Measurements from ENCODE around the gene RXRA.
A peak's percentile ranks its signal among the peaks of the same experiment; 100 is the strongest.

Gene RXRA

DNA sequence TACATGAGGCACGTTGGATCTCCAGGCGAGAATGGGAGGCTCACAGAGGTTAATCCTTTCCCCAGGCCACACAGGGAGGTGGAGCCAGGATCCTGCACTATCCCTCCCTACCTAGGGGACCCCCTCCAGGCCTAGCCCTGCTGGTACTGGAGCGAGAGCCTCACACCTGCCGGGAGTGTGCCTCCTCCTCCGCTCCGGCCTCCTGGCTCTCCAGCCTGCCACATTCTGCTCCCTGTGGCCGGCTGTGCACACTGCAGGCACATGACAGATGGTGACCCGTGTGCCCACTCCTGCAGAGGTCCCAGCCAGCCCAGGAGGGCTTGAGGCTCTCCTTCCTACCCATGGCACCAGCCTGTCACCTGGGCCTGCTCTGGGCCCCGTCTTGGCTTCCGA lies 93.4 kb downstream of the RXRA start:
- no peak for DNase-seq (ENCODE audit: low spot score)

DNA sequence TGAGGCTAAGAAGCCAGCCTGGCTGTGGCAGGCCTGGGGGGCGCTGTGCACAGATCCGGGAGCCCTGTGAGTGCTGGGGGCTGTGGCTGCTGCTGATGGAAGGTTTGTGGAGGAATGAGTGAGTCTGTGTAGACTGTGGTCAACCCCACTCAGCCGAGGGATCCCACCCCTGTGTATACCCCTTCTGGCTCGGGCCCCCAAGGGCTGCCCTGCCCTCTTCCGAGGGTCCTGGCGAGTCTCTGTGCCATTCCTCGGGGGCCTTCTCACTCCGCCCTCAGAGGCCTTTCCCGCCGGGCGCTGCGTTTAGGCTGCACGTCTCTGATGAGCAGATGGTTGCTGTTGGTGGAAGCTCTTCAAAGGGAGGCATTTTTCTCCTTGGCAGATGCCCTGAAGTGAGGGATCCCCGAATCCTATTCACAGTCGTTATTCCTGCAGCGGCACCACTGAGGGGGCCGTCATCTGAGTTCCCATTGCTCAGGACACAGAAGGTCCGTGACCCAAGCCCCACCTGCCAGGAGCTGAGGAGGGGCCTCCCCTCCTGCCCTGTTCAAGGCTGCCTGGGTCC lies 94.1 kb downstream of the RXRA start:
- DNase-seq (ENCODE audit: low spot score) = no peak

DNA sequence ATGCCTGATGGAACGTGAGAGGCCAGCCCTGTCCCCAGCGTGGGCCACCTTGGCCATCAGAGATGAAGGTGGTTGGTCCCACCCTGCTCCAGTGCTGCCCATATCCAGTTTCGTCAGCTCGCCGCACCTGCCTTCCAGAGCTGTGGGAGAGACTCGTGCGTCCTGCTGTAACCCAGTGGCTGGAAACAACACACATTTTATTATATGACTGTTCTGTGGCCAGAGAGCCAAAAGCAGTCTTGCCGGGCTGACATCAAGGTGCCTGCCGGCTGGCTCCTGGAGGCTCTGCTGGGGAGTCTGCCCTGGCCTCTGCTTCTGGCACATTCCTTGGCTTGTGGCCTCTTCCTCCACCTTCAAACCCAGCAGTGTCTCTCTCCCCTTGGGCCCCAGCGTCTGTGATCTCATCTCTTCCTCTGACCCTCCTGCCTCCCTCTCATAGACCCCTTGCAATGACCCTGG lies 94.7 kb downstream of the RXRA start:
- no peak for DNase-seq (ENCODE audit: low spot score)

DNA sequence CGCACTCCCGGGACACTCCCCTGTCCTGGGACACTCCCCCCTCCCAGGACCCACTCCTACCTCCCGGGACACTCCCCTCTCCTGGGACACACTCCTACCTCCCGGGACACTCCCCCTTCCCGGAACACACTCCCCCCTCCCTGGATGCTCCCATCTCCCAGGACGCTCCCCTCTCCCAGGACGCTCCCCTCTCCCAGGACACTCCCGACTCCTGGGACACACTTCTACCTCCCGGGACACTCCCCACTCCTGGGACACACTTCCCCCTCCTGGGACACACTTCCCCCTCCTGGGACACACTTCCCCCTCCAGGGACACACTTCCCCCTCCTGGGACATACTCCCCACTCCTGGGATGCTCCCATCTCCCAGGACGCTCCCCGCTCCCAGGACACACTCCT lies 95.6 kb downstream of the RXRA start:
- no peak for DNase-seq (ENCODE audit: low spot score)

DNA sequence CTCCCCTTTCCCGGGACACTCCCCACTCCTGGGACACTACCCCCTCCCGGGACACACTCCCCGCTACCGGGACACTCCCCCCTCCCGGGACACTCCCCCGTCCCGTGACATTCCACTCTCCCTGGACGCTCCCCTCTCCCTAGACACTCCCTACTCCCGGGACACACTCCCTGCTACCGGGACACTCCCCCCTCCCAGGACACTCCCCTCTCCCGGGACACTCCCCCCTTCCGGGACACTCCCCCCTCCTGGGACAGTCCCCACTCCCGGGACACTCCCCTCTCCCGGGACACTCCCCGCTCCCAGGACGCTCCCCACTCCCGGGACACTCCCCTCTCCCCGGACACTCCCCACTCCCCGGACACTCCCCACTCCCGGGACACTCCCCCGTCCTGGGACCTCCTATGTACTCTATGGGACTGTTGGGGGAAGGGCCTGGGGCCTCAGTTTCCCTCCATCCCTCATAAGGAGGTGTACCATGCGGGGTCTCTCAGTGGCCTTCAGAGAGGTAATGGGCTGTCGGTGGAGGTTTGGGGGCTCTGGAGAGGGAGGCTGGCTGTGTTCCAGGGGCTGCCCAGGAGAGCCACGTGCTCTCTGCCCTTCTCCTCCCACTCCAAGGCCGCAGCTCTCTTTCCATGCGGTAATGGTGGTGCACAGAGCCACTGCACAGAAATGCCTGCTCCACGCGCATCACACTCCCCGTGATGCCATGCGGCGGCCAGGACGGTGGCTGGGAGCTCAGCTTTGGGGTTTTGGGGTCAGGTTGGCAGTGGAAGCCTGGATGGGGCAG lies 96.2 kb downstream of the RXRA start:
- DNase-seq (ENCODE audit: low spot score) = no peak

DNA sequence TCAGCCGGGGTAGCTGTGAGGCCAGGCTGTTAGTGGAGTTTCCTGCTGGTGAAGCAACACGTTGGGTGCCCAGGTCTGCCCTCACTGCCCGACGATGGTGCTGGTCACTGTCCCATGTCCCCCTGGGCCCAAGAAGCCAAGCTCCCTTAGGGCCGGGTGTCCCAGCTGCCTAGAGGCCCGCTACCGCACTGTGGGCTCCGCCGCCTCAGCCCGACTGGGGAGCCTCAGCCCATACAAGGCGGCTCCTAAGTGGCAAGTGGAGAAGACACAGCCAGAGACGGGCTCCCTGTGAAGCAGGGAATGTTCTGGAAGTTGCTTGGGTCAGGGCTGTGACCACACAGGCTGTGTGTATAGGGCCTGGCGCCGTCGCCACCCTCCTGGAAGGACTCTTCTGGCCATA lies 96.9 kb downstream of the RXRA start:
- no peak for DNase-seq (ENCODE audit: low spot score)

DNA sequence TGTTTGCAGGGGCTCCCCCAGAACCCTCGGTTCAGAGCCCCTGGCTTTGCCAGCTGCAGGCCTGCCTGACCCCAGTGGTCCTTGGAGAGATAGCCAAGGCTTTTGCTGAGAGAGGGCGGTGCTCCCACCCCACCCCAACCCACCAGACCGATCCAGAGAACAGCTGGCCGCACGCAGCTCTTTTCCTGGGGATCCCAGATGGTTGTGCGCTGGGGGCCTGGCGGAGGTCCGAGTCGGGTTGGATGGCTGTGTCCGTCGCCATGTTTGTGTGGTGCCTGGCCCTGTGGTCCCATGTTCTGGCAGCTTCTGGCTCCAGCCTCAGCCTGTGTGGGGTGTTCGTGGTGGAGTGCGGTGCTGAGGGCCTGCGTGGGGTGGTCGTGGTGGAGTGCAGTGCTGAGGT lies 97.5 kb downstream of the RXRA start:
- no peak for DNase-seq (ENCODE audit: low spot score)

DNA sequence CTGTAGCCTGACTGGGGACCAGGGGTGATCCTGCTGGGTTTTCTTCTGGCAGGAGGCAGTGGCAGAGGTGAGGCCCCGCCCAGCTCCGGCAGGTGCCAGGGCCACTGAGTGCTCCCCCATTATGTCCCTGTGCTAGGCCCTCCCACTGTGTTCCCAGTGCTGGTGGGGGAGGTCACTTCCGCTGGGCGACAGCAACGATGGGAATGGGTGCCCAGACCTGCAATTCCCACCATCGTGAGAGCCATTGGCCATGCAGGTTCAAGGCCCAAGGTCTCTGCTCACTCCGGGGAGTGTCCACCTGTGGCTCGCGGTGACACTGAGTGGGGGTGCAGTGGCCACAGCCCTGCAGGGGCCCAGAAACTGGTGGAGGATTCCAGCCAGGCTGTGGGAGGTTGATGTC lies 98.6 kb downstream of the RXRA start:
- no peak for DNase-seq (ENCODE audit: low spot score)

DNA sequence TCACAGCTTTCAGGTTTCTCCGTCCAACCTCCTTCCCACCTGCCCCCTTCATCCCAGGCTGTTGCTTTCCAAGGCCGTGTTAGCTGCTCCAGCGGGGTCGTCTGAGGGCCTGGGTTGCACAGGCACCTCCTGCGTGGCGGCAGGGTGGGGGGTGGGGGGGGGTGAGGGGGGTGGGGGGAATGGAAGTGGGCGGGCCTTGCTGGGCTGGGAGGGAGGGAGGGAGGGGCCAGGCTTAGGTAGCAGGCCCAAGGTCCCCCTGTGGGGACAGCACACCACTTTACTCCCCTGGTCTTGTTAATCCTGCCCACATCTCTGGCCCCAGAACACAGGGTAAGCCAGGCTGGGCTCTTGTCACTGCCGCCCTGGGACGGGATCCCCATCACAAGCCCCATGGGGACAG lies 99.1 kb downstream of the RXRA start:
- no peak for DNase-seq (ENCODE audit: low spot score)

DNA sequence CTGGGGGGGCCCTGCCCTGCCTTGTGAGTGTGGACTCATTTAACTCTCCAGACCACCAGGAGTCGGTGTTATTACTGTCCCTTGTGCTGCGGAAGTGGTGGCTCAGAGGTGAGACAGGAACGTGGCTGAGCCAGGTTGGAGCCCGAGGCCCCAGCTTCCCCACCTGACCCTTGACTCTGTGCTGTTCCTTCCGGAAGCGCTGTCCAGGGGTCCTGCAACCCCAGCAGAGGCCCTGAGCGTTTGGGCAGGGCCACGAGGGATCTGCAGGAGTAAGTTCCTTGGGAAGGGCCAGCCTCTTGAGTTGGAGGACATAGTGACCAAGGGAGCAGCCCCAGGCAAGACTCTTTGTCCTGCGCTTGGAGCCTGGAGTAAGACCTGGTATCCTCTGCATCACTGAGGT lies 99.6 kb downstream of the RXRA start:
- no peak for DNase-seq (ENCODE audit: low spot score)

DNA sequence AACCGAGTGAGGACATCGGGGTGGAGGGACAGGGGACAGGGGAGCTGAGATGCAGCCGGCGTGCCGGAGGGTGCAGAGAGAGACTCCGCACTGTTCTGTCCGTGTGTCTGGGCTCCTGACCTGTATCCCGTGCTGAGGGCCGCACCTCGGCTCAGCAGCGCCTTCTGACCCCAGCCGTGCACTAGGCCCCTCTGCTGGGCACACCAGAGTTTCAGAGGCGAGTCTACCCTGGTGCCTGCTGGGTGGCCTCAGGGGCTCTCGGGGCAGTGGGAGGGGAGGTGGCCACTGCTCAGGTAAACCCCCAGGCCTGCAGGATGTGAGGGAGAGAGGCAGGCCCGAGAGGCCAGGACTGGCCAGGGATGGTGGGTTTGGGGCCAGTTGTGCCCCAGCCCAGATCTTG lies 100.2 kb downstream of the RXRA start:
- no peak for DNase-seq (ENCODE audit: low spot score)

DNA sequence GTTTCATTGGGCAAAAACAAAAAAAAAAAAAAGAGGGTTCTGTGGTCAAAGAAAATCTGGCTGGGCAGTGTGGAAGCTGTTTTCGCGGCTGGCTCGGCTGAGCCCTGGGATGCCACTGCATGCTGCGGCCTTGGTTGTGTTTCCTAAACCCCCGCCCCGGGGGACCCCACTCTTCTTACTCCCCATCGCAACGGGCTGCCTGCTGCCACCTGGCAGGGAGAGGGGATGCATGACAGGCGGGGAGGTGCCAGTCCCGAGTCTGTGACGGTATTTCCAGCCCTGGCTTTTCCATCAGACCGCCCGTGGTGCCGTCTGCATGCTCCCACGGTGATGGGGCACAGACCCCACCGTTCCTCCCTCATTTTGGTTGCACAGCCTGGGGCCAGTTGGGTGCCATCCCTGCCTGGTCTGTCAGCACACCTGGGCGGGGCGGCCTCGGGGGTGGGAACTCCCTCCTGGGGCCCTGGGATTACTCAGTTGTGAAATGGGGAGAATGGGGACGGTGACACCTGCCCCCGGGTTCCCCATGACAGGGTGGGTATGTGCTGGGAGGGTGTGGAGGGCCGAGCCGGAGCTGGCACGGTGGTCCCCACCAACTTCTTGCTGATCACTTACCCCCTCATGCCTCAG lies 101.0 kb downstream of the RXRA start:
- DNase-seq (ENCODE audit: low spot score) = no peak

DNA sequence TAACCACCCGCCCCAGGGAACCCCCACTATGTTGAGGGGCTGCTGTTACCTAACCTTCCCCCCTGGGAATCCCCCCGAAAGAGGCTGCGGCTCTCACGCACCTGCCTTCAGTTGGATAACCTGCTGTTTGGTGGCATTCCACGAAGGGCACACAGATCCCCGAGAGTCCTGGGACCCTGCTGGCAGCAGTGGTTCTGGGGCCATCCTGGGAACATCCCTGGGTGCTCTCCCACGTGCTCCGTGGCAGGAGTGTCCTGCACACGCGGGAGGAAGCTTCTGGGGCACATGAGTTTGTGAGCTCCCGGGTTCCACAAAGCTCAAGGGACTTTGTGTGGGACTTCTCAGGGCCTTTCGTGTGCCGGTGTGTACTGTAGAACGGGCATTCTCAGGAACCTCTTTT lies 102.3 kb downstream of the RXRA start:
- DNase-seq (ENCODE audit: low spot score) = no peak

DNA sequence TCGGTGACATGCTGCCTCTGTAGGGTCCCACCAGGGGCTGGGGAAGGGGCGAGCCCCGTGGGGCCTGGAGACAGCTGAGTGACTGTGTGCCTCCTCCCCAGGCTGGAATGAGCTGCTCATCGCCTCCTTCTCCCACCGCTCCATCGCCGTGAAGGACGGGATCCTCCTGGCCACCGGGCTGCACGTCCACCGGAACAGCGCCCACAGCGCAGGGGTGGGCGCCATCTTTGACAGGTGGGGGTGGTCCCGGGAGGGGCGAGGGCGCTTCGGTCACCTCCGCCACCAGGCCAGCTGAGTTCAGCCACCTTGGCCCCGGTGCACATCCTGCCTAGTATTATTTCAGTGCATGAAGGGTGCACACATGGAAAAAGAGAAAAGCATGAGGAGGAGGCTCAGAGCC lies 102.8 kb downstream of the RXRA start:
- no peak for DNase-seq (ENCODE audit: low spot score)

DNA sequence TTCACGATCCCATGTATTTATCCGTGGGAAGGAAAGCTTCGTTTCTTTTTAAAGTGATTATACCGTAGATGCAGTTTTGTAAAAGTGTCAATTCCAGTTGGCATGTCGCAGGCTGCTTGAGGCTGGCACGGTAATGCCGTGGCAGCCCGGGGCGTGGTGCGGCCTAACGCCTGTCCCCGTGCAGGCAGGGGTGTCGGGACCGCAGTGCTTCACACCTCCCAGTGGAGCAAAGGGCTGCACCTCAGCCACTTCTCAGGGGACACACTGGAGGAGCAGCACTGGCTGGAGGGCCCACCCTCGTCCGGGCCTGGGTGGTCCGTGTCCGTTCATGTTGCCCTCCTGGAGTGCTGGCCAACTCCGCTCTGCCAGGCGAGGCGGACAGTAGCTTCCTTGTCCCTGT lies 103.2 kb downstream of the RXRA start:
- DNase-seq (ENCODE audit: low spot score) = no peak

DNA sequence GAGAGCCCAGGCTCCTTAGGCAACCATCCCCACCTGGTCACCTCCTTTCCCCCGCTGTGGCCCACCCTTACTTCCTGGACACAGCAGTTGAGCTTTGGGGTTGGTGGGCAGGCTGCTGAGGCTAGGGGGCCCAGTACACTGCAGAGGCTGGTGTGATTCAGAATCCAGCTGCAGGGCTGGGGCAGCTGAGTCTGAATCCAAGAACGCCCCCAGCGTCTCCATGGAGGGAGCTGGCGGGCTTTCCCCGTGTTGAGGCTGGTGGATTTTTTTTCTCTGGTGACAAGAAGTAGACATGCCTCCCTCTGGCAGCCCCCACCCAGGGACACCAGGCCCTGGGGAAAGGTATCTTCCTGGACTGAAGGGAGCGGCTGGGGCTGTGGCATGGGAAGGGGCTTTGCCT lies 104.8 kb downstream of the RXRA start:
- DNase-seq (ENCODE audit: low spot score) = no peak

DNA sequence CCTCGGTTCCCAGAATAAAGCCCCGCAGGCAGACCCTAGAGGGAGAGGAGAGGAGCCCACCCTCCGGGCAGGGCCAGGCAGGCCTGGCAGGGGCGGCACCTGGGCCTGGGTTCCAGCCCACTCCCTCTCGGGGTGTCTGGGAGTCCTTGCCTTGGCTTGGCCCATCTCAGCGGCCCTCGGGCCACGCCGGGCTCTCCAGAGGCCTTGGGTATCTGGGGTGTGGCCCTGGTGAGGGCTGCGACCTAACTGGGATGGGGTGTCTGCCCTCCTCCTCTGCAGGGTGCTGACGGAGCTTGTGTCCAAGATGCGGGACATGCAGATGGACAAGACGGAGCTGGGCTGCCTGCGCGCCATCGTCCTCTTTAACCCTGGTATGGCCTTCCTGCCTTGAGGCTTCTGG lies 105.4 kb downstream of the RXRA start:
- DNase-seq (ENCODE audit: low spot score) = no peak

DNA sequence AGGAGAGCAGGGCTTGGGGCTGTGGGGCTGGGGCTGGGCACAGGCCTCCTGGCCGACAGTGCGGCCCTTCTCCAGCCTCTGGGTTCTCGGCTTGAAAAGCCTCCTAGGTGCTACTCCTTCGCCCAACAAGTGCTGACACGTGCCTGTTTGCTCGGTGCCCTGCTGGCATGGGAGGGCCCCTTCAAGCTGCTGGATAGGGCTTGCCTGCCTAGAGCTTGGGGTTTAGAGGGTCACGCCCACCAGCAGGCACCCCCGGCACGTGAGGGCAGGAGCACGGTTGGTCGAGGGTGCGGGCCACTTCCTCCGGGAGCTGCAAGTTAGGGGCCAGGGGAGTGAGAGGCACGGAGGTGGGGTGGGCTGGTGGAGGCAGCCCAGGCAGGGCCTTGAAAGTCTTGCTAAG lies 106.2 kb downstream of the RXRA start:
- no peak for DNase-seq (ENCODE audit: low spot score)

DNA sequence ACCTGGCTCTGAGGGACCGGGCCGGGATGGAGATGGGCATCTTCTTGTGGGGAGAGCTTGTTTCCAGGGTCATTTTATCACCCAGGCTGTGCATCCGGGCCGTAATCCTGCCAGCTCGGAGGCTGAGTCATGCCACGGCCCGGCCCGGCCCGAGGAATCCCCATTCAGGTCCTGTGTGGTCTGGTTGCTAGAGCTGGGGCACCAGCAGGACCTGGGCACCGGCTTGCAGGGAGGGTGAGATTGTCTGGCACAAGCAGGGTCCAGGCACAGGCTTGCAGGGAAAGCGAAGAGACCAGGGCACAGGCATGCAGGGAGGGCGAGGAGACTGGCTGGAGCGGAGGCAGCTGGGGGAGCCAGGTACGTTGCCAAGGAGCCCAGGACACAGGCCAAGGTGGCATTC lies 106.8 kb downstream of the RXRA start:
- no peak for DNase-seq (ENCODE audit: low spot score)

DNA sequence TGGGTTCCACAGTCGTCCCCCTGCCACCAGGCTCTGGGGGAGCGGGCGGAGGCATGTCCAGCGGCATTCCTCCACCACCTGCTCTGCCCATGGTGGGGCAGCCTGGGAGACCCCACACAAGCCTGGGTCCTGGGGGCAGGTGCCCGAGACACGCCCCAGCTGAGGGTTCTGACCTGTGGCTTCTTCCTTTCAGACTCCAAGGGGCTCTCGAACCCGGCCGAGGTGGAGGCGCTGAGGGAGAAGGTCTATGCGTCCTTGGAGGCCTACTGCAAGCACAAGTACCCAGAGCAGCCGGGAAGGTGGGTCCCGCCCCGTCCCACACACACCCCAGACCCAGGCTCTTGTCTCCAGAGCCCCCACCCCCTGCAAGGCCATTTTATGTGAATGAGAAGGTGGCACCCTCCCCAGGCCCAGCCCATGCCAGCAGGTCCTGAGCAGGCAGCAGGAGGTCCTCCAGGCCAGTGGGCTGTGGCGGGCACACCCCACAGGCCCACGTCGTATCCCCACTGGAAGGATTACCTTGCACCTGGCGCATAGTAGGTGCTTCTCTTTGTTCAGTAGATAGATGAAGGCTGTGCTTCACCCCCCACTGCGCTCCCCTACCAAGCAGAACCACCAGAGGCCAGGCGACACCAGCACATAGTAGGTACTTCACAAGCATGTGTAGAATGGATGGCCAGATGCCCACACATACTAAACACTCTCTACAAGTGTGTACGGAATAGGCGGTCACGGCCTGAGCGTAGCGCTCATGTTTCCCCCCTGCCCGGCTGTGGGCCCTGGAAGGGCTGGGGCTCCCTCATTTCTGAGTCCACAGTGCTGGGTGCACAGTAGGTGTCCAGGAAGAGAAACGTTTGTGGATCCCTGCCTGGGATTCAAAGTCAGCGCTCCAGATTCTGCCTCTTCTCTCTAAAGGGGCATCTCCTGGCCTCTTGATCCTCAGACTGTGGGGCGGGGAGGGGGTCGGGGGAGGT lies 107.9 kb downstream of the RXRA start:
- no peak for DNase-seq (ENCODE audit: low spot score)

DNA sequence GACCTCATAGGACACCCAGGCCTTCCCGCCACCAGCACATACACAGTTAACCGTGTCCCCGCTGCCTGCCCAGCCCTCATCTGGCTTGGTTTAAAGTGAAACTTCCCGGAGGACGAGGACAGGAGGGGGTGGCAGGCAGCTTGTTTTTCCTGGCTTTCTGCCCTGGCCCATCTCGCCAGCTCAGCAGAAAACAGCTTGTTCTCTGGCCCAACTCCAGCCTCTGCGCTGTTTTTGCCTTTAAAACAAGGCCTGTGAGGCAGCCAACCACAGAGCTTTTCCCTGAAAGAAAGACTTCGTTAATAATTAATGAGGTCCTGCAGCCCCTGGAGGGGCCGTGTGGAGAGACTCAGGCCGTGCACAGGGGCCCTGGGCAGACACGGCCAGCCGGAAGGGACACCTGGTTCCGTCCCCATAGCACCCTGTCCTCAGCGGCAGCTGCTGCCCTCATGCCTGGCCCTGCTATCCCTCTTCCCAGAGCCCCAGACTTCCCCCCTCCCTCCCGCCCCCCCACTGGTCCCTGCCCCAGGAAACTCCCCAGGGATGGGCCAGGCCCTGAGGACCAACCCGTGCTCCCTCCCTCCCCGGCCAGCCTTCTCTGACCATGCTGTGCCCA lies 108.7 kb downstream of the RXRA start:
- DNase-seq (ENCODE audit: low spot score) = peak; percentile 80
